ENCODE measurements around the gene RENBP.

Gene RENBP

GRCh38 chrX:153888344-153888743, 56.1 kb downstream of the RENBP start:
- in situ Hi-C loops (cut with MboI; ENCODE audit: low sequenced_read_pairs, unreplicated experiment): no loop called here
- DNase-seq (ENCODE audit: low spot score): no peak
- no peak for TF ChIP-seq CTCF (IDR thresholded peaks at IDR 0.05; ENCODE audit: borderline replicate concordance, control extremely low read depth, extremely low read depth, insufficient read depth, missing control alignments)

DNA sequence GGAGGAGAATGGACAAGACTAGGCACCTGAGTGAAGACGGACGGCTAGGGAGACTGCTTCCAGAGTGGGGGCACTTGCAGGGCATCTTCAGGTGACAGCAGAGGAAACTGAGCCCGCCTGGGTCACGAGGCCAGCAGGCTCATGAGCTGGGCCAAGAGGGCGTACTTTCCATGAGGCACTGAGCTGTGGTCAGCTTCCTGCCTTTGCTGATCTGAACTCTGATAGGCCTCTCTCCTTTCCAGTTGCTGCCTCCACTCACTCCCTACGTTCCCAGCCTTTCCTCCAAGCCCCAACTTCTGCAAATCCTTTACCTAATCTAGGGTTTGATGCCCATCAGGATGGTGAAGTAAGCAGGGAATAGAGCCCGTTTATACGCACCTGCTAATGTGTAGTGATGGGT, 57.1 kb downstream of the RENBP start:
- TF ChIP-seq CTCF (IDR thresholded peaks at IDR 0.05; ENCODE audit: borderline replicate concordance, control extremely low read depth, extremely low read depth, insufficient read depth, missing control alignments): no peak
- in situ Hi-C loops (cut with MboI; ENCODE audit: low sequenced_read_pairs, unreplicated experiment): no loop called here
- no peak for DNase-seq (ENCODE audit: low spot score)

GRCh38 chrX:153886915-153887314, 57.5 kb downstream of the RENBP start:
- TF ChIP-seq CTCF (IDR thresholded peaks at IDR 0.05; ENCODE audit: borderline replicate concordance, control extremely low read depth, extremely low read depth, insufficient read depth, missing control alignments): no peak
- no peak for DNase-seq (ENCODE audit: low spot score)
- in situ Hi-C loops (cut with MboI; ENCODE audit: low sequenced_read_pairs, unreplicated experiment): no loop called here

GRCh38 chrX:153885968-153886903, 58.2 kb downstream of the RENBP start, which contains the start of gene L1CAM:
TSS of gene L1CAM (minus strand) at chrX:153886173. CDS start at chrX:153875836, 10,337 bp downstream.
- in situ Hi-C loops (cut with MboI; ENCODE audit: low sequenced_read_pairs, unreplicated experiment): no loop called here
- DNase-seq (ENCODE audit: low spot score): no peak
- TF ChIP-seq CTCF (IDR thresholded peaks at IDR 0.05; ENCODE audit: borderline replicate concordance, control extremely low read depth, extremely low read depth, insufficient read depth, missing control alignments): no peak
